ENCODE results near the gene OPHN1.

OPHN1 gene

GRCh38 chrX:68433155-68433980, at the start of gene OPHN1:
Gene OPHN1, minus strand, starts transcription at chrX:68433495. Its CDS starts 475 bp downstream, at chrX:68433020.
- DNase-seq: peak; percentile 76

GRCh38 chrX:68480969-68481368, 47.7 kb upstream of the OPHN1 start:
- DNase-seq: no peak

- DNase-seq: no peak
Observed at GRCh38 chrX:68464796-68465195, 31.5 kb upstream of the OPHN1 start.

GRCh38 chrX:68463880-68464279, 30.6 kb upstream of the OPHN1 start:
- DNase-seq: no peak

- peak; percentile 73 for DNase-seq
Observed at GRCh38 chrX:68462653-68463052, 29.4 kb upstream of the OPHN1 start.

- DNase-seq: no peak
Observed at GRCh38 chrX:68462197-68462596, 28.9 kb upstream of the OPHN1 start.

- no peak for DNase-seq
Observed at GRCh38 chrX:68461576-68461975, 28.3 kb upstream of the OPHN1 start.

GRCh38 chrX:68461093-68461492, 27.8 kb upstream of the OPHN1 start:
- DNase-seq: no peak

- DNase-seq: no peak
Observed at GRCh38 chrX:68455151-68455510, 21.8 kb upstream of the OPHN1 start.

GRCh38 chrX:68454476-68455150, 21.3 kb upstream of the OPHN1 start:
- no peak for DNase-seq

GRCh38 chrX:68451720-68452119, 18.4 kb upstream of the OPHN1 start:
- no peak for DNase-seq

GRCh38 chrX:68443155-68443868, 10.0 kb upstream of the OPHN1 start:
- DNase-seq: no peak

GRCh38 chrX:68440940-68441339, 7.6 kb upstream of the OPHN1 start:
- peak; percentile 80 for DNase-seq

- DNase-seq: no peak
Observed at GRCh38 chrX:68440442-68440841, 7.1 kb upstream of the OPHN1 start.

- no peak for DNase-seq
Observed at GRCh38 chrX:68439341-68439740, 6.0 kb upstream of the OPHN1 start.

GRCh38 chrX:68438575-68438974, 5.3 kb upstream of the OPHN1 start:
- DNase-seq: peak; percentile 80

GRCh38 chrX:68433981-68434299, 645 bp upstream of the OPHN1 start:
- no peak for DNase-seq

GRCh38 chrX:68432648-68433047, 647 bp downstream of the OPHN1 start:
- DNase-seq: peak; percentile 38

GRCh38 chrX:68431836-68432235, 1.5 kb downstream of the OPHN1 start:
- DNase-seq: no peak

GRCh38 chrX:68429216-68429615, 4.1 kb downstream of the OPHN1 start:
- no peak for DNase-seq

GRCh38 chrX:68428431-68428830, 4.9 kb downstream of the OPHN1 start:
- DNase-seq: no peak

- no peak for DNase-seq
Observed at GRCh38 chrX:68424719-68425118, 8.6 kb downstream of the OPHN1 start.

- DNase-seq: no peak
Observed at GRCh38 chrX:68422478-68422877, 10.8 kb downstream of the OPHN1 start.

- DNase-seq: peak; percentile 48
Observed at GRCh38 chrX:68421636-68422035, 11.7 kb downstream of the OPHN1 start.
